Astrocyte of the spinal cord (primary cell): ENCODE data around the gene LATS2.
A peak's percentile ranks its signal among the peaks of the same experiment; 100 is the strongest.
"Not testable (repeated sequence)": the region's sequence is repeated elsewhere in the genome, so short reads cannot be mapped to it uniquely, and the experiment has no call there.

Experiments
- DNase-seq: peaks from one replicate; pipeline ENCODE4 v3.0.0; 2011; ENCODE audit warnings: low read depth, low spot score
- H3K4me3 ChIP-seq: 2 replicates; pipeline ENCODE4 v1.5.1; 2011; ENCODE audit warnings: low read depth, mild to moderate bottlenecking, low read length, moderate library complexity
- in situ Hi-C: cut with HindIII; loops from 2 replicates; pipeline ENCODE4 v1.10.0; 2017; ENCODE audit warnings: low sequenced_read_pairs
- TF ChIP-seq, protein P1 (sequence below): IDR thresholded peaks from 2 replicates; pipeline ENCODE4 v1.5.1; 2012; ENCODE audit warnings: low read depth, mild to moderate bottlenecking, low read length, inconsistent platforms

LATS2 gene

GRCh38 chr13:20953245-20953931, 108.0 kb downstream of the LATS2 start:
- DNase-seq, result no peak
- H3K4me3 ChIP-seq, result no peak overlapping the region
- TF ChIP-seq, protein P1, sequence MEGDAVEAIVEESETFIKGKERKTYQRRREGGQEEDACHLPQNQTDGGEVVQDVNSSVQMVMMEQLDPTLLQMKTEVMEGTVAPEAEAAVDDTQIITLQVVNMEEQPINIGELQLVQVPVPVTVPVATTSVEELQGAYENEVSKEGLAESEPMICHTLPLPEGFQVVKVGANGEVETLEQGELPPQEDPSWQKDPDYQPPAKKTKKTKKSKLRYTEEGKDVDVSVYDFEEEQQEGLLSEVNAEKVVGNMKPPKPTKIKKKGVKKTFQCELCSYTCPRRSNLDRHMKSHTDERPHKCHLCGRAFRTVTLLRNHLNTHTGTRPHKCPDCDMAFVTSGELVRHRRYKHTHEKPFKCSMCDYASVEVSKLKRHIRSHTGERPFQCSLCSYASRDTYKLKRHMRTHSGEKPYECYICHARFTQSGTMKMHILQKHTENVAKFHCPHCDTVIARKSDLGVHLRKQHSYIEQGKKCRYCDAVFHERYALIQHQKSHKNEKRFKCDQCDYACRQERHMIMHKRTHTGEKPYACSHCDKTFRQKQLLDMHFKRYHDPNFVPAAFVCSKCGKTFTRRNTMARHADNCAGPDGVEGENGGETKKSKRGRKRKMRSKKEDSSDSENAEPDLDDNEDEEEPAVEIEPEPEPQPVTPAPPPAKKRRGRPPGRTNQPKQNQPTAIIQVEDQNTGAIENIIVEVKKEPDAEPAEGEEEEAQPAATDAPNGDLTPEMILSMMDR, result no peak
- in situ Hi-C loops, result no loop called here

DNA sequence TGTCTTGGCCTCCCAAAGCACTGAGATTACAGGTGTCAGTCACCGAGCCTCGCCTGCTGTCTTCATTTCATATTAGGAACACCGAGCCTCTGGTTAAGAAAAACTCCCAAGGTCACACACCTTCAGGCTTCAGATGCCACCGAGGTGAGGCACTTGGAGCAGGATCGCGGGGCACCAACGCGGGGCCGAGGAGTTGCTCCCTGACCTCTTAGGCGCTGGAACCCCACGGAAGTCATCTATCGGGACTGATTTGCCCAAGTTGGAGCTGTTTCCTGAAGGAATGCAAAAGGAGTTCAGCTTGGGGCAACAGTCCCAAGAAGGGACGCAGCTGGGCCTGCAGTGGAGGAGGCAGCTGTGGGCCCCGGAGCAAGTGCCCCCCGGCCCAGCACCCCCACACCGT, 108.5 kb downstream of the LATS2 start:
- DNase-seq, result no peak
- TF ChIP-seq, protein P1, result no peak
- no peak overlapping the region for H3K4me3 ChIP-seq
- in situ Hi-C loops, result no loop called here

GRCh38 chr13:20948001-20948400, 113.4 kb downstream of the LATS2 start:
- in situ Hi-C loops, DNase-seq: not testable (repeated sequence)

DNA sequence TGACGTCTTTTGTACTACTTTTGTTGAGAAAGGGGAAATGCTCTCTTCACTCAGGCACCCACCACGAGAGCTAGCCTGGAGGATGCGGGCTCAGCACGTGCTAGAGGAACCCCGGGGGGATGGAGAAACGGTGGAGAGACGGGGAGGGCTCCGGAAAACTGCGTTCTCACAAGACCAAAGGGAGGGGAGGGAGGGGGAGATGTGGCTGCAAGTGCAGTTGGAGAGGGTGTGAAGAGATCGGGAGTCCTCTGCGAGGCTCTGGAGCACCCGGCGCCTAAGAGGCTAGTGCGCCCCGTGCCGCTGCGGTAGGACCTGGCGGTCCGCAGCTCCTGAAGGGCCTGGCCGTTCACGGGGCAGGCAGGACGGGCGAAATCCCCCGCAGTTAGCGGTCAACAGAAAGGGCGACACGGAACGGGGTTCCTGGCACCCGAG, 115.4 kb downstream of the LATS2 start:
- DNase-seq, result no peak
- in situ Hi-C loops, result no loop called here
- TF ChIP-seq, protein P1, result no peak
- peak overlapping the region; percentile 16 for H3K4me3 ChIP-seq

More at GRCh38 chr13:20948001-20948400, 113.4 kb downstream of the LATS2 start:
- H3K4me3 ChIP-seq, result not testable (repeated sequence)

DNA sequence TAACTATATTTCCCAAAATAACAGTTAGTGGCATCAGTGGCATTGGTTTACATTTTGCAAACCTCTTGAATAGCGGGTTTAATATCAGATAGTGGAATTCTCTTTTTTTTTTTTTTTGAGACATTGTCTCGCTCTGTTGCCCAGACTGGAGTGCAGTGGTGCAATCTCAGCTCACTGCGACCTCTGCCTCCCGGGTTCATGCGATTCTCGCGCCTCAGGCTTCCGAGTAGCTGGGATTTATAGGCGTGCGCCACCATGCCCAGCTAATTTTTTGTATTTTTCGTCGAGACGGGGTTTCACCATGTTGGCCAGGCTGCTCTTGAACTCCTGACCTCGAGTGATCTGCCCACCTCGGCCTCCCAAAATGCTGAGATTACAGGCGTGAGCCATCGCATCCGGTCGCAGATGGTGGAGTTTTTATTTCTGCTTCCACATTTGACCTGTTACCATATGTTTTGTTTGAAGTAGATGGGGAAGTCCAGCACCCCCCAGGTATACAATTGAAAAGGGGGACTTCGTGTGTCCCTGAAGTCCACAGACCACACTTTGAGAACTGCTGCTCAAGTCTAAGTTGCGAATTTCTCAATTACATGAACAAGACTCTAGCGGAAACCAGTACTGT, 118.3 kb downstream of the LATS2 start:
- no peak for DNase-seq
- in situ Hi-C loops, result no loop called here
- TF ChIP-seq, protein P1, result no peak
- no peak overlapping the region for H3K4me3 ChIP-seq

- DNase-seq, in situ Hi-C loops, H3K4me3 ChIP-seq: not testable (repeated sequence)
These were observed 120.9 kb downstream of the LATS2 start for GRCh38 chr13:20940511-20940910.

DNA sequence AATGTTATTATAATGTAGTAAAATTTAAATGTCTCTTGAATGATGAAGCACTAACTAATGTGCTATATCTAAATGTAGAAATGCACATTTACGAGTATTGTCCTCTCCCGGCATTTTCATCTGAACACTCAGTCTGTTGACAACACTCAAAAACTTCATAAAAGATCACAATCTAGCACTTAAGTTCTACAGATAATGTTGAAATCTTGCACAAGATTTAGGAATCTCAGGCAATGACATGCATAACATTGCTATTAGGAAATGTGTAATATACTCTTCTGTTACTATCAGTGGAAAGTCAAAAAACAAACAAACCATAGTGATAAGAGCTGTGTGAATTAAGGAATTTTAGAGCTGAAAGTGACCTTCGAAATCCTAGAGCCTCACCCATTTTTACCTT, 121.3 kb downstream of the LATS2 start:
- no peak overlapping the region for H3K4me3 ChIP-seq
- DNase-seq, result no peak
- TF ChIP-seq, protein P1, result no peak
- in situ Hi-C loops, result no loop called here
